SKM-1 treated with dmso at 0.1 percent for 144 hours (cell line): ENCODE results near the gene FBXW7.

Experiments
- DNase-seq: peaks from one replicate; lab custom pipeline; 2025; ENCODE audit not compliant: unreplicated experiment; lab: John Stamatoyannopoulos, UW

Gene FBXW7

DNA sequence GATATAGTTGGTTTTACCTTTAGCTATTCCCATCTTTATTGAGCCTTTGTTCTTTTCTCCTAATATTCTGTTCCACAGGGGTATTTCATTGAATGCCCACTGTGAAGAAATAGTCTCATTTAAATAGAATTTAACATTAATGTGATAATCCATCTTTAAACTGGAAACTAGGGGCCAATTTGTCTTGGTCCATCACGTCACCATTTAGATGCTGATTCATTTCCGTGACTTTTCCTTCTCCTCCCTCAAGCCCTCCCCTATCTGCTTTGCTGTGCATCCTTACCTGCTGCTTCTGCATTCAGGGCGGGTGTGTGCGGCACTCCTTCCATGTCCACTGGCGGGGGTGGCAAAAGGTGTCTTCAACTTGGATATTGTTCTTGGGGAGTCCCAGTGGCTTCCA lies 241.1 kb downstream of the FBXW7 start:
- no peak for DNase-seq

DNA sequence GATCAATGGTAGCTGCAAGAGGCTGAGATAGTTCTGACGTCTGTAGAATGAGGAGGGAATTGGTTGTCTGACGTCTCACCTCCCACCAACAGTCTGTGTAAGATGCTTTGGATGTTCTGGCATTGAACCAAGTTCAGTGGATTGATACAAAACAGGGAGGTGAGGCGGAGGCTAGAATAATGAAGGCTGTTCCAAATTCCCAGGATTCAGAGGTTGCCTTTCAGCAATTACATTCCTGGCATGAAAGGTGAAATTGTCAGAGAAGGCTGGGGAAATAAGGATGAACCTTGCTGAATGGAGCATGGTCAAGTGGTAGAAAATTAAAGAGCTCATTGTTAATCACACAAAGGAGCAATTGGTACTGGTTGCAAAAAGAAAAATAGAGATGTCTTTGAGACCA lies 241.6 kb downstream of the FBXW7 start:
- no peak for DNase-seq

DNA sequence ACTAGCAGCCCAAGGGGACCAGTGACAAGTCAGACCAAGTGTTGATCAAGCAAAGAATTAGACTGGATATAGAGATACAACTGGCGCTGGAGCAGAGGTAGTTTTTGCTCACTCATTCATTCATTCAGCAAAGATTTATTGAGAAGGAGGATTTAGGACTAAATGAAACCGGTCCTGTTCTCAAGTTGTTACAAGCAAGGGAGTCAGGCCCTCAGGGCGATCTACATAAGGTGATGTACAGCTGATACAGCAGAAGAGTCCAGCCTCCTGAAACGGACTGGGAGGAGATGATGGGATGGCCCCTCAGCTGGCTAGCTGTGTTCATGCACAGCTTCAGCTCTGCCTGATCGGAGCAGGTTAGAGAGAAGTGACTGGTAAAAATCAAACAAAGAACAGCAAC lies 242.4 kb downstream of the FBXW7 start:
- no peak for DNase-seq

DNA sequence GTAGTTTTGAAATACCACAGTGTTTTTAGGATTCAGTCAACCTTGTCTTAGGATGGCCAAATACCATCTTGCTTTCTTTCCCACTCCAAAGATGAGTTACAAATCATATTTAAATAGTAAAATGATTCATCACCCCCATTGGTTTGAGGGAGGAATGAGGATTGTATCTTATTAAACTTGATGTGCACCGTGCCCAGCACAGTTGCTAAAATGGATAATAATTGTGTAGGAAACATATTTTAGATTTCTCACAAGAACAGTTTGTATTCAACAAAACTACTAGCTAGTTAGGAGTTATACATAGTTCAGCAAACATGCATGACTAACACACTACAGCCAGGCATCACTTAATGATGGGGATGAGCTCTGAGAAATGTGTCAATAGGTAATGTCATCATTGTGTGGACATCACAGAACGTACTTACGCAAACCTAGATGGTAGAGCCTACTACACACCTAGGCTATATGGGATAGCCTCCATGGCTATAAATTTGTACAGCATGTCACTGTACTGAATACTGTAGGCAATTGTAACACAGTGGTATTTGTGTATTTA lies 245.4 kb downstream of the FBXW7 start:
- no peak for DNase-seq

DNA sequence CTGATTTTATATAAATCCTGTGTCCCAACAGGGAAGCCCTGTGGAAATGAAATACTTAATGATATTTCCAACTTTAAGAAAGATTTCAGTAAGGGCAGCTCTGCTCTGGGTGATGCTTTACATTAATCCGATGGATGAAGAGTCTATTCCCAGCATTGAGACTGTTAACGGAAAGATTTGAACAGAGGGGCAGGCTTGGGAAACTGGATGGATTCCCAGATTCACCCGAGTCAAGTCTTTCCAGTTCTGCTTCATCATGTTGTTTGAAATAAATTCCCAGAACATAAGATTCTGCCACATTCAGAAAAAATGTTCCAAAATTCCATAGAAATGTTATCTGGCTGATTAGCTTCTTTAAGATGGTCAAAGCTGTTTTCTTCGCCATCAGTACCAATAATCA lies 246.0 kb downstream of the FBXW7 start:
- no peak for DNase-seq

DNA sequence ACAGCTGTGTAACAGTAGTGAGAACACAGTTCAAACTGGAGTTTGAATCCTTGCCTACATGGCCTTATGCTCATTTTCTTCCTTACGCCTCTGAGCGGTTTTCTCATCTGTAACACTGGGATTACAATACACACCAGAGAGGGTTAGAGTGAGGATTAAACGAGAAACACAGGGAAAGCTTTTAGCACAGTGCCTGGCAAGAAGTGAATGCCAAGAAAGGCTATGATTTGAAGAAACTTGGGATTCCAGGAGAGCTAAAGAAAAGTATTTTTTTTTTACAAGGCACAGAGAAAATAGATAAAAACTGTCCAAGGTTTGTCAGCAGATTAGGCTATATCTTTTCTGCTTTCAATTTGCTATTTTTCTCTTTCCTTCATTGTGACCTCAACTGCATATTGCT lies 246.4 kb downstream of the FBXW7 start:
- DNase-seq = no peak

DNA sequence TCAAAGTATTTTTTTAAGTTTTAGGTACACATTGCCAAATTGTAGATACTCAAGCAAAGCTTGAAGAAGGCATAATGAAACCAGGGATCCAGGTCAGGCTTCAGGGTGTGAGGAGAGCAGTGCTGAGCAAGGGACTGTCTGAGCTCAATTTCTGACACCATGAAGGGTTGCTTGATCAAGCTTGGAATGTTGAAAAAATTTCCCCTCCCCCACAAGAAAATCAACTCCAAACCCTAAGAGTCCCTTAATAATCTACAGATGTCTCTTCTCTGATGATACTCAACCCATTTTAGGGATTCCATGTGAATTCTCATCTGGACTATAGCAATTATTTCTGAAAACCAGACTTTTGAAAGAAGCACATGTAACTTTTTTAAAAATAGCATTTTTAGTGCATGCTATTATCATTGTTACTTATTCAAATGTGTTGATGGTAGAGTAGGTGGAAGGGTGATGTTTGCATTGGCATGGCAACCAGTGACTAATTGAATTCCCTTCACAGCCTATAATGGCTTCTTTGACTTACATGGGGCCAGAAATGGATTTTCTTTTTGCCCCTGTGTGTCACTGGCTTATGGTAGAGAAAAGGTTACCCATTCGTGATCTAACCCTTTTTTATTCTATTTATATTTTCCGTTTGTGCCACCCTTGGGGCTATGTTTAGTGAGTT lies 252.0 kb downstream of the FBXW7 start:
- no peak for DNase-seq

DNA sequence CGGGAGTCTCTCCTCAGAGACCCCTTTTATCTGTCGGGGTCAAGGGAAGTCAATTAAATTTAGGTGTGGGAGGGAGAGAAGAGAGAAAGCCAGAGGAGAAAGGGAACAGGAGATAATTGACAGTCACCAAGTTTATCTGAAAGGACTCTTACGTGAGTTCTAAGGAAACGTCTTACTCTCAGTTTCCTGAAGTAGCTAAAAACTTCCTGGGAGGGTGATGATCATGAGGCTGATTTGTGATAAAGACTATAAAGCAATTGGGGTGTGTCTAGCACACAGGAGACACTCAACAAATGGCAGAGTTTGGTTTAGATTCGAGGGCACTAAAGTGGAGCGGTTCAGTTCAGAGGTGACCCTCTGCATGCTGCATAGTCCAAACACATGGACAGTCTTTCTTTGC lies 254.1 kb downstream of the FBXW7 start:
- no peak for DNase-seq

DNA sequence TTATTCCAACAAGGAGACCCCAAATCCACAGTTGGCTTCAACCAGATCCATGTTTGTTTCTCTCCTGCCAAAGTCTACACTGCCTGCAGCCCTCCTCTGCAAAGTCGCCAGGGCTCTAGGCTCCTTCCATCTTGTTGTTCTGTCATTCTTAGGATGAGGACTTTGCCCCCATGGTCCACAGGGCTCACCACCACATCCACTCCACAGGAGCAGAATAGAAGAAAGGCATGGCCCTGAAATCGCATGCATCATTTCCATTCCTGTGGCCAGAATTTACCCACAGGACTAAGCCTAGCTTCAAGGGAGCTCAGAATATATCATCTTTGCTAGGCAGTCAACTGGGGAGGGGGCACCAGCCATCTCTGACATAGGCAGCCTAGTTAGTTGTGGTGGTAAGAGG lies 254.7 kb downstream of the FBXW7 start:
- DNase-seq = no peak

DNA sequence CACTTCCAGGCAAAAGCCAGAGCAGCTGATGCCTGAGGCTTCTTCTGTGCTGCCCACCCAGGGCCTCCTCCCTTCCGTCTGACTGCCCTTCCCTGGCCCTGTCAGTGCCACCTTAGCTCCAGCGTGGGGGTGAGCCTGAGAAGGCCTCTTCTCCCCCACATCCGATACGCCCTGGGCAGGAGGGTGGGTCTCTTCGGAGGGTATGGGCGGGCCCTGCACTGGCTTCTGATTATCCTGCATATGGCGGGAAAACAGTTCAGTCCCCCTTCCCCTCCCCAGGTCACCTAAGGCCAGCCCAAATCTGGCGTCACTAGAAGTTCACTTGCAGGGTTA lies 256.7 kb downstream of the FBXW7 start:
- DNase-seq = no peak

DNA sequence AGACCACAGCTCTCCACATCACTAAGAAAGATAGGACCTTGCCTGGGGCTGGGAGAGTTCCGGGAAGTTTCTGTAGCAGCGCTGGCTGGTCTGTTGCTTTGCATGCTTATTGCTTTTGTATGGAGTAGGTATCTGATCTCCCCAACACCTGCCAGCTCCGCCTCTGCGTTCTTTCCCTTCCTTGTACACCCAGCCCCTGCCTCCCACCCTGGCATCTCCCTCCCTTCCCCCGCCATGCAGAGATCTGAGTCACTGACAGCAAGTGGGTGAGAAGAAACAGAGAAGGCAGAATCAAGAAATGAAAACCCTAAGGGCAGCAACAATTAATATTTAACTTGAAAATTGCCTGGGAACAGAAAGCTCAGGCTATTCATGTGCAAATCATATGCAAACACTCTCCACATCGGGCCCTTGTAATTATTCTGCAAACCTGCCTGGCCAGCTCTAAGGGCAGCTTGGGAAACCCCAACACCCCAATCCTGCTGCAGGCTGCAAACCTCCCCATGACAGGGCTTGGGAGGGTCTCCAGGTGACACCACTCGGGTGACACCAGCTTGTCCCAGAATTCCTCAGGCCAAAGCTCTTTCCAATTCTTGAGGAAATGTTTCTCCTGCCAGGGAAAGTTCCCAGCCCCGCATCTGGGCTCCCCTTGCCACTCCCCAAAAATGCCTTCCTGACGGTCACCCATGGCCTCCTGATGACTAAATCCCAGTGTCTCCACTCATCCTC lies 257.2 kb downstream of the FBXW7 start:
- no peak for DNase-seq

DNA sequence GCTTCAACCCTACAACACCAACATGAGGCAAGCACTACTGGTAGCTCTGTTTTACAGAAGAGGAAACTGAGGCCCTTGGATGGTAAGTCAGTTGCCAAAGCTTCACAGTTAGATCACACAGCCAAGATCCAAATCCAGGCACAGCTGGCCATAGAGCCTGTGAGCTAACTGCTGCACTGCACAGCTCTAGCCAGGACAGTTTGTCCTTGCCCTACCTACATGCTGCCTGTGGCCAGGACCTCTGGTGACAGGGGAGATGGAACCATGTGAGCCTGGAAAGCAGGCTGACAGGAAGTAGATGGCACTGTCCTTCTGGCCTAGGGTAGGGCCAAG lies 257.8 kb downstream of the FBXW7 start:
- no peak for DNase-seq

DNA sequence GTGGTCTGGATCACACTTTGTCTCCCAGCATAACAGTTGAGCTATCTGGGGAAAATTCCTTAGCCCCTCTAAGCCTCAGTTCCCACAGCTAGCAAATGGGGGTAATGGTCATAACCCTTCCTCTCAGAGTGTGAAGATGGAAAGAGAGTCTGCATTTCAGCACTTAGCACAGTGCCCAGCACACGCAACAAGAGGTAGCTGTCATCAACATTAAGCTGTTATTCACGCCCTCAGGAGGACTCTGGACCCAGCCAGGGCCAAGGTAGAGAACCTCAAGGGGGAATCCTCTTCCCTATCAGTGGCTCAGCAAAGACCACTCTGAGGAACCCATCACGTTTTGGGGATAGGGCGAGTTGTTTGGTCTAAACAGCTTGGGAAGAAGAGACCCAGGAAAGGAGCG lies 258.6 kb downstream of the FBXW7 start:
- DNase-seq = no peak

DNA sequence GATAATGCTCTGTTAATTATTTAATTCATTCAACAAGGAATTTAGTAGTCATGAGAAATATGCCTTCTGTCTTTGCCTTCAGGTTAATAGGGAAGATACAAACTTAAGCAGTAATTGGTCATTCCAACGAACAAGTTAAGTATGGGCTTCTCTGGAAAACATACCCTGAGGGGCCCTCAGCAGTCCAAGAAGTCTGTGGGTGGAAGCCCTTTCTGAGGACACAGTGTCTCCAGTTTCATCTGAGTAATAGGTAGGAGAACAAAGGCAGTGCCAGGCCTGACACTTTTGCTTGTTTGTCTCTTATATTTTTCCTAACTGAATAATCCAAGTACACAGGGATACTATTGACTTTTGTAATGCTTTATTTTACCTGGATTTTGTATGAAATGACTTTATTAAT lies 262.5 kb downstream of the FBXW7 start:
- DNase-seq = no peak
